ENCODE data around the gene UROC1.

Gene UROC1

GRCh38 chr3:126493739-126494138, 23.8 kb downstream of the UROC1 start:
- no peak for FAIRE-seq

- no peak for FAIRE-seq
Observed at GRCh38 chr3:126493051-126493450, 24.5 kb downstream of the UROC1 start.

- FAIRE-seq = no peak
Observed at GRCh38 chr3:126491221-126492013, 26.2 kb downstream of the UROC1 start.

- FAIRE-seq = no peak
Observed at GRCh38 chr3:126490619-126491018, 27.0 kb downstream of the UROC1 start.

GRCh38 chr3:126488886-126489569, 28.5 kb downstream of the UROC1 start:
- no peak for FAIRE-seq

- FAIRE-seq = no peak
Observed at GRCh38 chr3:126488185-126488584, 29.4 kb downstream of the UROC1 start.

- no peak for FAIRE-seq
Observed at GRCh38 chr3:126487151-126487771, 30.3 kb downstream of the UROC1 start.

GRCh38 chr3:126486360-126486847, 31.2 kb downstream of the UROC1 start:
- FAIRE-seq = no peak

GRCh38 chr3:126485956-126486355, 31.6 kb downstream of the UROC1 start:
- no peak for FAIRE-seq

GRCh38 chr3:126485176-126485897, 32.2 kb downstream of the UROC1 start:
- no peak for FAIRE-seq

GRCh38 chr3:126484662-126485061, 32.9 kb downstream of the UROC1 start:
- FAIRE-seq = no peak

GRCh38 chr3:126484148-126484547, 33.4 kb downstream of the UROC1 start:
- no peak for FAIRE-seq

- no peak for FAIRE-seq
Observed at GRCh38 chr3:126483321-126483761, 34.2 kb downstream of the UROC1 start.

GRCh38 chr3:126482503-126483255, 34.9 kb downstream of the UROC1 start:
- no peak for FAIRE-seq

- FAIRE-seq = no peak
Observed at GRCh38 chr3:126481808-126482502, 35.6 kb downstream of the UROC1 start.

GRCh38 chr3:126480861-126481260, 36.7 kb downstream of the UROC1 start:
- FAIRE-seq = no peak

- FAIRE-seq = no peak
Observed at GRCh38 chr3:126480206-126480605, 37.4 kb downstream of the UROC1 start.

- no peak for FAIRE-seq
Observed at GRCh38 chr3:126479642-126480041, 37.9 kb downstream of the UROC1 start.

GRCh38 chr3:126478581-126479310, 38.8 kb downstream of the UROC1 start:
- FAIRE-seq = no peak

- FAIRE-seq = no peak
Observed at GRCh38 chr3:126477061-126477380, 40.6 kb downstream of the UROC1 start.
